Measurements from ENCODE around the gene COPZ2.

DNA sequence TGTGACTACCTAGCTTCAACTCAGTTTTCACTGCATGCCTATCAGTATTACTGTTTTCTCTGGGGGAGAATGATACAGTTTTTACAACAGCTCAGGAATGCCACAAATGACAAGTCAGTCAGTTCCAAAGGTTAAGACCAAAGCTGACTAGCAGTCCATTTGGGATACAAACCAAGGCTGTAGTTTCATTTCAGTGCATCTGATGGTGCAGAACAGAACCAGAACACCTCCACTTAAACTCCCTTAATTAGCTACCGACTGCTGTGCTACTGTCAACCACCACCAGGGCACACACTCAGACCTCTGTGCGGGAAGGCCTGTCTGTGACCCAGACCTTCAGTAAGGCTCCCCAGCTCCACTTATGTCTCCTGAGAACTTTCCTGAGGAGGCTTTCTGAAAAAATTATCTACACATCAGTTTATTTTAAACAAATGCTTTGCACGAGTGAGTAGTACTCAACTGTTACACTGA lies 30.9 kb upstream of the COPZ2 start:
- TF ChIP-seq, protein P1, sequence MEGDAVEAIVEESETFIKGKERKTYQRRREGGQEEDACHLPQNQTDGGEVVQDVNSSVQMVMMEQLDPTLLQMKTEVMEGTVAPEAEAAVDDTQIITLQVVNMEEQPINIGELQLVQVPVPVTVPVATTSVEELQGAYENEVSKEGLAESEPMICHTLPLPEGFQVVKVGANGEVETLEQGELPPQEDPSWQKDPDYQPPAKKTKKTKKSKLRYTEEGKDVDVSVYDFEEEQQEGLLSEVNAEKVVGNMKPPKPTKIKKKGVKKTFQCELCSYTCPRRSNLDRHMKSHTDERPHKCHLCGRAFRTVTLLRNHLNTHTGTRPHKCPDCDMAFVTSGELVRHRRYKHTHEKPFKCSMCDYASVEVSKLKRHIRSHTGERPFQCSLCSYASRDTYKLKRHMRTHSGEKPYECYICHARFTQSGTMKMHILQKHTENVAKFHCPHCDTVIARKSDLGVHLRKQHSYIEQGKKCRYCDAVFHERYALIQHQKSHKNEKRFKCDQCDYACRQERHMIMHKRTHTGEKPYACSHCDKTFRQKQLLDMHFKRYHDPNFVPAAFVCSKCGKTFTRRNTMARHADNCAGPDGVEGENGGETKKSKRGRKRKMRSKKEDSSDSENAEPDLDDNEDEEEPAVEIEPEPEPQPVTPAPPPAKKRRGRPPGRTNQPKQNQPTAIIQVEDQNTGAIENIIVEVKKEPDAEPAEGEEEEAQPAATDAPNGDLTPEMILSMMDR (IDR thresholded peaks at IDR 0.05): peak in 1 of 3 experiments; percentile 33
- TF ChIP-seq POLR2A (IDR thresholded peaks at IDR 0.05): no peak

Measured in testis (tissue), 2 donors.